Trophoblast cell (in vitro differentiated cells and primary cell): ENCODE data around the gene FGFR3.

Source experiments
- DNase-seq, 2 donors: peaks; one replicate each; pipeline ENCODE4 v3.0.0-alpha.2; 2016
- H2AFZ ChIP-seq: 2 replicates; pipeline ENCODE4 v1.6.1; 2013; ENCODE audit warnings: low read length, moderate library complexity, mild to moderate bottlenecking; ENCODE audit not compliant: insufficient read depth, poor library complexity
- H2AK5ac ChIP-seq: 2 replicates; pipeline ENCODE4 v1.6.1; 2013; ENCODE audit warnings: mild to moderate bottlenecking, low read length
- H2BK120ac ChIP-seq: 2 replicates; pipeline ENCODE4 v1.6.1; 2013; ENCODE audit warnings: low read length, mild to moderate bottlenecking, moderate library complexity; ENCODE audit not compliant: insufficient read depth, poor library complexity
- H2BK12ac ChIP-seq: 2 replicates; pipeline ENCODE4 v1.6.1; 2013; ENCODE audit warnings: mild to moderate bottlenecking, low read length, moderate library complexity
- H2BK5ac ChIP-seq: 2 replicates; pipeline ENCODE4 v1.6.1; 2013; ENCODE audit warnings: low read length, low read depth, moderate library complexity, mild to moderate bottlenecking; ENCODE audit not compliant: poor library complexity
- H3K14ac ChIP-seq: 2 replicates; pipeline ENCODE4 v1.6.1; 2013; ENCODE audit warnings: mild to moderate bottlenecking, low read length
- H3K18ac ChIP-seq: 2 replicates; pipeline ENCODE4 v1.6.1; 2013; ENCODE audit warnings: mild to moderate bottlenecking, low read length
- H3K23ac ChIP-seq: 2 replicates; pipeline ENCODE4 v1.6.1; 2013; ENCODE audit warnings: low read length
- H3K27ac ChIP-seq: 2 replicates; pipeline ENCODE4 v1.5.1; 2013; ENCODE audit warnings: low read depth, mild to moderate bottlenecking, inconsistent platforms, low read length, moderate library complexity
- H3K27me3 ChIP-seq: 2 replicates; pipeline ENCODE4 v1.6.1; 2013; ENCODE audit warnings: inconsistent platforms, mild to moderate bottlenecking, low read length, moderate library complexity; ENCODE audit not compliant: insufficient read depth
- H3K36me3 ChIP-seq, 2 experiments: 1 replicate in 1 of 2; 2 replicates in 1 of 2; pipeline ENCODE4 v1.6.1; 2013; ENCODE audit warnings: low read length in 2 of 2, mild to moderate bottlenecking in 2 of 2, moderate library complexity in 1 of 2; ENCODE audit not compliant: insufficient read depth in 2 of 2, control insufficient read depth in 1 of 2
- H3K4ac ChIP-seq: 2 replicates; pipeline ENCODE4 v1.6.1; 2013; ENCODE audit warnings: low read depth, mild to moderate bottlenecking, low read length, moderate library complexity
- H3K4me1 ChIP-seq, 2 experiments: 1 replicate in 1 of 2; 2 replicates in 1 of 2; pipeline ENCODE4 v1.6.1; 2013; ENCODE audit warnings: low read length in 2 of 2, mild to moderate bottlenecking in 2 of 2, moderate library complexity in 1 of 2; ENCODE audit not compliant: insufficient read depth in 2 of 2, control insufficient read depth in 1 of 2
- H3K4me2 ChIP-seq: 2 replicates; pipeline ENCODE4 v1.6.1; 2013; ENCODE audit warnings: inconsistent platforms, mild to moderate bottlenecking, low read length, moderate library complexity
- H3K4me3 ChIP-seq: 2 replicates; pipeline ENCODE4 v1.5.1; 2013; ENCODE audit warnings: mild to moderate bottlenecking, low read depth, low read length, inconsistent platforms
- H3K79me1 ChIP-seq: one replicate; pipeline ENCODE4 v1.6.1; 2013; ENCODE audit warnings: low read length
- H3K79me2 ChIP-seq: 2 replicates; pipeline ENCODE4 v1.6.1; 2013; ENCODE audit warnings: low read length, mild to moderate bottlenecking; ENCODE audit not compliant: control insufficient read depth, insufficient read depth, poor library complexity
- H3K9ac ChIP-seq: 2 replicates; pipeline ENCODE4 v1.6.1; 2013; ENCODE audit warnings: mild to moderate bottlenecking, low read length
- H3K9me3 ChIP-seq: 2 replicates; pipeline ENCODE4 v1.6.1; 2013; ENCODE audit warnings: low read depth, mild to moderate bottlenecking, control low read depth, inconsistent platforms, low read length; ENCODE audit not compliant: insufficient read depth
- H4K12ac ChIP-seq: 2 replicates; pipeline ENCODE4 v1.6.1; 2013; ENCODE audit warnings: low read depth, mild to moderate bottlenecking, low read length, moderate library complexity
- H4K8ac ChIP-seq: 2 replicates; pipeline ENCODE4 v1.6.1; 2013; ENCODE audit warnings: low read depth, mild to moderate bottlenecking, low read length, moderate library complexity
- H4K91ac ChIP-seq: one replicate; pipeline ENCODE4 v1.6.1; 2013; ENCODE audit warnings: low read depth, mild to moderate bottlenecking, low read length, moderate library complexity
- WGBS: extraction: QIAGEN DNeasy Blood & Tissue Kit; methylation state at CpG from one replicate; pipeline ENCODE4 v1.1.7; 2013; ENCODE audit warnings: missing lambda C conversion rate; ENCODE audit not compliant: insufficient read length, insufficient coverage; ENCODE audit errors: extremely low coverage; 5-methylcytosine and 5-hydroxymethylcytosine counted together

Gene FGFR3

DNA sequence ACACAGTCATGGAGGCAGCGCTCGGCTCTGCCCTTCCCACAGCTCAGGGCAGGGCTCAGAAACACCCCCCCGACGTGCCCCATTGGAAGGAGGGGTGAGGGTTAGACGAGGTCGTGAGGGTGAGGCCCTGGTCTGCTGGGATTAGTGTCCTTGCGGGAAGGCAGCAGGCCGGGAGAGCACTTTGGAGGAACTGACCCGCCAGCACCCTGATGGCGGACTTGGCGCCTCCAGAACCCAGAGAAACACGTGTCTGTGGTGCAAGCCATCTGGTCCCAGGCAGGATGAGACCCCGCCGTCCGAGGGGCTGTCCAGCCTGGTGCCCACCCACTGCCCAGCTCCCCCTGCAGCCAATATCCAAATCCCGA lies 45.5 kb upstream of the FGFR3 start:
- Histone ChIP-seq H2BK120ac (no peak overlapping the region), H4K12ac (no peak overlapping the region), H3K79me1 (no peaks in the 10 kb centered on the region), H4K8ac (no peak overlapping the region), H3K9me3 (no peaks in the 10 kb centered on the region), H3K4ac (no peak overlapping the region), H3K4me1 (peaks cover 0 to 3% of the 10 kb centered on the region in 2 experiments), H3K4me2 (no peak overlapping the region), H3K14ac (no peak overlapping the region), H3K79me2 (no peaks in the 10 kb centered on the region), H3K18ac (no peak overlapping the region), H4K91ac (no peak overlapping the region), H3K23ac (no peak overlapping the region), H3K36me3 (peaks cover 17% of the 10 kb centered on the region in 2 experiments), H2AFZ (no peak overlapping the region), H3K27ac (no peak overlapping the region), H2AK5ac (no peak overlapping the region), H3K9ac (no peak overlapping the region), H3K4me3 (no peak overlapping the region), H3K27me3 (no peaks in the 10 kb centered on the region), H2BK12ac (no peak overlapping the region), H2BK5ac (no peak overlapping the region)
- DNase-seq = no peak
- WGBS = no CpG with 5 or more reads among the region's 16 CpGs

DNA sequence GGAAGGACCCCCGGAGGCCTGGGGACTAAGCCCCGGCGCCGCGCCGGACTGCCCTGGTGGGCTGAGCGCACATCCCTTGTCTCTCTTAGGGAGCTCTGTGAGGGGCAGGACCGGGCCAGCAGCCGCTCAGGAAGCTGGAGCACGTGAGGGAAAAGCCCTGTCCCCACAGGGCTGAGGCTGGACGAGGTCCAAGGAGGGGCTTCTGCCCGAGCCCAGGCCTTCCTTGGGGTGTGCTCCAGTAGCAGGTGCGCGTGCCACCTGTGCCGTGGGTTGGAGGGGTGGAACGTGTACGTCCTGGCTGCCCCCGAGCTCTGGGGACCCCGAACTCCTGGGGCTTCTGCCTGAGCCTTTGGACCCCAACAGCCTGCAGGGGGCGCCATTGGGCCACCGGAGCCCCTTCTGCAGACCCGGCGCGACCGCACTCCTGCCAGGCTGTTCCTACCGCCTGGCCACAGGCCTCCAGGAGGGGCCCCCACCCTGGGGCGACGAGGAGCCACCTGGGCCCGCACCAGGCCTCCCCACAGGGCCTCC lies 44.6 kb upstream of the FGFR3 start:
- no peak overlapping the region for H3K4me3 ChIP-seq
- no peak overlapping the region for H2AK5ac ChIP-seq
- no peaks in the 10 kb centered on the region for H3K79me1 ChIP-seq
- H3K4me1 ChIP-seq = peaks cover 0 to 3% of the 10 kb centered on the region in 2 experiments
- no peak overlapping the region for H3K23ac ChIP-seq
- H3K27me3 ChIP-seq = no peaks in the 10 kb centered on the region
- H4K91ac ChIP-seq = no peak overlapping the region
- H3K4me2 ChIP-seq = peak overlapping the region; percentile 31
- H3K4ac ChIP-seq = no peak overlapping the region
- H2BK120ac ChIP-seq = no peak overlapping the region
- no peak overlapping the region for H4K8ac ChIP-seq
- H3K9me3 ChIP-seq = no peaks in the 10 kb centered on the region
- WGBS = no CpG with 5 or more reads among the region's 29 CpGs
- no peak overlapping the region for H4K12ac ChIP-seq
- no peak overlapping the region for H2AFZ ChIP-seq
- no peak overlapping the region for H2BK5ac ChIP-seq
- no peaks in the 10 kb centered on the region for H3K79me2 ChIP-seq
- H3K36me3 ChIP-seq = peaks cover 15 to 16% of the 10 kb centered on the region in 2 experiments
- no peak overlapping the region for H3K9ac ChIP-seq
- no peak overlapping the region for H3K18ac ChIP-seq
- DNase-seq = peak; percentile 24 to 66
- H3K27ac ChIP-seq = no peak overlapping the region
- H3K14ac ChIP-seq = no peak overlapping the region
- no peak overlapping the region for H2BK12ac ChIP-seq

DNA sequence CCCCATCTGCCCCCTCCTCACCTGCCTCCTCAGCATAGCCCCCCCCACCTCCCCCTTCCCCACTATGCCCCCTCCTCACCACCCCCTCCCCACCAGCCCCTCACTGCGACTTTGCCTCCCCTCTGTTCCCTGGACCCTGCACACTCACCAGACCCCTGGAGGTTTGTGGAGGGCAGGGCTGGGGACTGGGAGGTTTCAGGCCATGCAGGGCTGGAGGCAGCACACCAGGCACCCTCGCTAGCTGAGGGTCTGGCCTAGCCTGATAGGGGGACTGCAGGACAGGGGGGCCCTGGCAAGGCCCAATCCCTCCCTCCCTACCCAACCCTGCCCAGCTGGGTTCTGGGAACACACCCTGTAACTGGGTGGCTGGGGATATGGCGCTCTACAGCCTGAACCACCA lies 43.7 kb upstream of the FGFR3 start:
- Histone ChIP-seq H2AFZ (no peak overlapping the region), H3K14ac (no peak overlapping the region), H3K4me1 (peaks cover 0 to 3% of the 10 kb centered on the region in 2 experiments), H2AK5ac (no peak overlapping the region), H3K79me2 (no peaks in the 10 kb centered on the region), H4K91ac (no peak overlapping the region), H3K4me3 (no peak overlapping the region), H3K4ac (no peak overlapping the region), H3K79me1 (no peaks in the 10 kb centered on the region), H2BK120ac (no peak overlapping the region), H3K9me3 (no peaks in the 10 kb centered on the region), H3K27ac (no peak overlapping the region), H3K4me2 (no peak overlapping the region), H3K23ac (no peak overlapping the region), H4K12ac (no peak overlapping the region), H3K18ac (no peak overlapping the region), H3K36me3 (peaks cover 7 to 8% of the 10 kb centered on the region in 2 experiments), H3K9ac (no peak overlapping the region), H3K27me3 (no peaks in the 10 kb centered on the region), H2BK12ac (no peak overlapping the region), H4K8ac (no peak overlapping the region), H2BK5ac (no peak overlapping the region)
- WGBS = no CpG with 5 or more reads among the region's 3 CpGs
- DNase-seq = no peak

- no peak for DNase-seq
- Histone ChIP-seq H3K79me2 (no peaks in the 10 kb centered on the region), H3K9ac (no peak overlapping the region), H3K9me3 (no peaks in the 10 kb centered on the region), H3K36me3 (peaks cover 3% of the 10 kb centered on the region in 2 experiments), H3K23ac (no peak overlapping the region), H3K27me3 (no peaks in the 10 kb centered on the region), H2BK5ac (no peak overlapping the region), H3K79me1 (no peaks in the 10 kb centered on the region), H3K14ac (no peak overlapping the region), H2AFZ (no peak overlapping the region), H4K91ac (no peak overlapping the region), H2BK12ac (no peak overlapping the region), H4K12ac (no peak overlapping the region), H3K4me1 (peaks cover 0 to 3% of the 10 kb centered on the region in 2 experiments), H3K4me2 (no peak overlapping the region), H3K4me3 (no peak overlapping the region), H4K8ac (no peak overlapping the region), H2AK5ac (no peak overlapping the region), H3K18ac (no peak overlapping the region), H2BK120ac (no peak overlapping the region), H3K27ac (no peak overlapping the region), H3K4ac (no peak overlapping the region)
- WGBS = no CpG with 5 or more reads among the region's 14 CpGs
Measured at GRCh38 chr4:1749826-1750225, 43.3 kb upstream of the FGFR3 start.
